Omental fat pad (tissue), 4 donors: ENCODE results near the gene PKD2. TPM values are rescaled to one million over a fixed set of nuclear protein-coding genes. Genes with fewer than 3 reads are reported as not detected.

ENCODE experiments used
- ATAC-seq: fragments of 150-250 bp; one replicate; pipeline ENCODE4 v1.9.1; 2016; ENCODE audit warnings: mild to moderate bottlenecking, moderate library complexity; ENCODE audit not compliant: low FRiP score
- DNase-seq: peaks from one replicate; pipeline ENCODE4 v3.0.0-alpha.2; 2019; ENCODE audit warnings: low spot score
- total RNA-seq, 4 donors: library from RNA; depleted of rRNA; stranded (reverse); fragments of >200 nt; gene quantifications; one replicate each; pipeline ENCODE4 v1.1.0, GENCODE V29; 2016
- TF ChIP-seq, protein P1 (sequence below), 3 donors: fragments of 450-650 bp; IDR thresholded peaks; one replicate each; pipeline ENCODE4 v1.5.1; 2016 to 2017; ENCODE audit warnings: antibody characterized with exemption in 3 of 3, mild to moderate bottlenecking in 3 of 3, moderate library complexity in 2 of 3

Gene PKD2
- total RNA-seq, 4 donors from 2014 or later: 66.5 to 130 (median 88.6) TPM

DNA sequence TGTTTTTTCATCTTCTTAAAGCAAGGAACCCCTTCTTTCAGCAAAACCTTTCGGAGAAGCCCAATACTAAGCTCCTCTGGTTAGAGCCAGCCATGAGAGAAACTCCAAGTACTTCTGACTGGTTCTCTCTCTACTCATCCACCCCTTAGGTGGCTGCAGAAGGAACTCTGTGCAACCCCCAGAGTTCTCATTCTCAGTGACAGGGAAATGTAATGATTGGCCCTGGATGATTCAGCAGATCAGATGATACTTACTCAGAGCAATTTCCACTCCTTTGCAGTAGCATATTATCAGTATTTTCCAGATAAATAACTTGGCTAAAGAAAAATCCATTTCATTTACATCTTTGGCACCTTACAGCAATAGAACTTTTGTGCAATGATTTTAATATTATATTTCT lies 28.8 kb upstream of the PKD2 start:
- ATAC-seq (no peak), DNase-seq (no peak)
- TF ChIP-seq, protein P1, sequence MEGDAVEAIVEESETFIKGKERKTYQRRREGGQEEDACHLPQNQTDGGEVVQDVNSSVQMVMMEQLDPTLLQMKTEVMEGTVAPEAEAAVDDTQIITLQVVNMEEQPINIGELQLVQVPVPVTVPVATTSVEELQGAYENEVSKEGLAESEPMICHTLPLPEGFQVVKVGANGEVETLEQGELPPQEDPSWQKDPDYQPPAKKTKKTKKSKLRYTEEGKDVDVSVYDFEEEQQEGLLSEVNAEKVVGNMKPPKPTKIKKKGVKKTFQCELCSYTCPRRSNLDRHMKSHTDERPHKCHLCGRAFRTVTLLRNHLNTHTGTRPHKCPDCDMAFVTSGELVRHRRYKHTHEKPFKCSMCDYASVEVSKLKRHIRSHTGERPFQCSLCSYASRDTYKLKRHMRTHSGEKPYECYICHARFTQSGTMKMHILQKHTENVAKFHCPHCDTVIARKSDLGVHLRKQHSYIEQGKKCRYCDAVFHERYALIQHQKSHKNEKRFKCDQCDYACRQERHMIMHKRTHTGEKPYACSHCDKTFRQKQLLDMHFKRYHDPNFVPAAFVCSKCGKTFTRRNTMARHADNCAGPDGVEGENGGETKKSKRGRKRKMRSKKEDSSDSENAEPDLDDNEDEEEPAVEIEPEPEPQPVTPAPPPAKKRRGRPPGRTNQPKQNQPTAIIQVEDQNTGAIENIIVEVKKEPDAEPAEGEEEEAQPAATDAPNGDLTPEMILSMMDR (IDR thresholded peaks at IDR 0.05): no peak

DNA sequence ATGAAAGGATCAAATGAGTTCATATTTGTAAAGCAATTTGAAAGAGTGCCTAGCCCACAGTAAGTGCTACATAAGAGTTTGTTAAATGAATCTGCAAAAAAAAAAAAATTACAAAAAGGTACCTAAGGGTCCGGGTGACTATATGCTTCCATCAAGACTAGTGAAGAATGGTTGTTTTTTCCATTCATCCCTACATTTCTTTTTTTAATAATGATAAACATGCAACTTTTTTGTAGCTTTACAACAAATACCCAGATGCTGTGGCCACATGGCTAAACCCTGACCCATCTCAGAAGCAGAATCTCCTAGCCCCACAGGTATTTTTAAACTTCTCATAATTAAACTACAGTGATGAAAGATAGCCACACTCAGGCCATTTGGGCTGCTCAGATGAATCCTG lies 27.6 kb upstream of the PKD2 start:
- DNase-seq (no peak), ATAC-seq (no peak)
- TF ChIP-seq, protein P1 (IDR thresholded peaks at IDR 0.05): no peak

DNA sequence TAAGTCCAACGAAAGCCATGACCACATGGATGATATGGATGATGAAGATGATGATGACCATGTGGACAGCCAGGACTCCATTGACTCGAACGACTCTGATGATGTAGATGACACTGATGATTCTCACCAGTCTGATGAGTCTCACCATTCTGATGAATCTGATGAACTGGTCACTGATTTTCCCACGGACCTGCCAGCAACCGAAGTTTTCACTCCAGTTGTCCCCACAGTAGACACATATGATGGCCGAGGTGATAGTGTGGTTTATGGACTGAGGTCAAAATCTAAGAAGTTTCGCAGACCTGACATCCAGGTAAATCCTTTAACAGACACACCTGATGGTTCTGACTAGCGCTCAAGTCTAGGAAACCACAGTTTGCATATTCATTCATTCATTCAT lies 25.9 kb upstream of the PKD2 start:
- TF ChIP-seq, protein P1 (IDR thresholded peaks at IDR 0.05): no peak
- no peak for DNase-seq
- no peak for ATAC-seq

DNA sequence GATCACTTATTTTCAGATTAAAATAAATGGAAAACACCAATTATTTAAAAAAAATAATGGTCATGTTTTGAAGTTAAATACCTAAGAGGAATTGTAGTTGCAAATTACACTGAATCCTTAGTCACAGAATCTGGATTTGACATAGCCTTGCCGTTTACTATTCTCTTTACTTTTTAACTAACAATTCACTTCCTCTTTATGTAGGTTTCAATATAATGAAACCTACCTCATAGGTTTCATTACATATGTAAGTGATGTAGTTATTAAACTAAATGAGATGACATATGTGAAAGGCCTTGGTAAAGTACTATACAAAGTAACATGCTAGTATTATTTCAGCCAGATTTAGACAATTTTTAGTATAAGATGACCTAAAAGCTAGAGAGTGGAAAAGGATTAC lies 25.4 kb upstream of the PKD2 start:
- TF ChIP-seq, protein P1 (IDR thresholded peaks at IDR 0.05): no peak
- DNase-seq (no peak), ATAC-seq (no peak)

DNA sequence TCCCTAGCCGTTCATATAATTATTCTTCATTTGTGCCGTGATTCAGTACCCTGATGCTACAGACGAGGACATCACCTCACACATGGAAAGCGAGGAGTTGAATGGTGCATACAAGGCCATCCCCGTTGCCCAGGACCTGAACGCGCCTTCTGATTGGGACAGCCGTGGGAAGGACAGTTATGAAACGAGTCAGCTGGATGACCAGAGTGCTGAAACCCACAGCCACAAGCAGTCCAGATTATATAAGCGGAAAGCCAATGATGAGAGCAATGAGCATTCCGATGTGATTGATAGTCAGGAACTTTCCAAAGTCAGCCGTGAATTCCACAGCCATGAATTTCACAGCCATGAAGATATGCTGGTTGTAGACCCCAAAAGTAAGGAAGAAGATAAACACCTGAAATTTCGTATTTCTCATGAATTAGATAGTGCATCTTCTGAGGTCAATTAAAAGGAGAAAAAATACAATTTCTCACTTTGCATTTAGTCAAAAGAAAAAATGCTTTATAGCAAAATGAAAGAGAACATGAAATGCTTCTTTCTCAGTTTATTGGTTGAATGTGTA lies 24.9 kb upstream of the PKD2 start:
- TF ChIP-seq, protein P1 (IDR thresholded peaks at IDR 0.05): no peak
- ATAC-seq: no peak
- no peak for DNase-seq

DNA sequence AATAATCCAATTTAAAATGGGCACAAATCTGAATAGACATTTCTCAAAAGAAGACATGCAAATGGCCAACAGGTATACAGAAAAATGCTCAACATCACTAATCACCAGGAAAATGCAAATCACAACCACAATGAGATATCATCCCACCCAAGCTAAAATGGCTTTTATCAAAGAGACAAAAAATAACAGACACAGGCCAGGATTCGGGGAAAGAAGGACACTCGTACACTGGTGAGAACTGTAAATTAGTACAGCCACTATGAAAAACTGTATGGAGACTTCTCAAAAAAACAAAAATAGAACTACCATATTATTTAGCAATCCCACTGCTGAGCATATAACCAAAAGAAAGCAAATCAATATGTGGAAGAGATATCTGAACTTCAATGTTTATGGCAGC lies 23.4 kb upstream of the PKD2 start:
- TF ChIP-seq, protein P1 (IDR thresholded peaks at IDR 0.05): no peak
- no peak for DNase-seq
- no peak for ATAC-seq

DNA sequence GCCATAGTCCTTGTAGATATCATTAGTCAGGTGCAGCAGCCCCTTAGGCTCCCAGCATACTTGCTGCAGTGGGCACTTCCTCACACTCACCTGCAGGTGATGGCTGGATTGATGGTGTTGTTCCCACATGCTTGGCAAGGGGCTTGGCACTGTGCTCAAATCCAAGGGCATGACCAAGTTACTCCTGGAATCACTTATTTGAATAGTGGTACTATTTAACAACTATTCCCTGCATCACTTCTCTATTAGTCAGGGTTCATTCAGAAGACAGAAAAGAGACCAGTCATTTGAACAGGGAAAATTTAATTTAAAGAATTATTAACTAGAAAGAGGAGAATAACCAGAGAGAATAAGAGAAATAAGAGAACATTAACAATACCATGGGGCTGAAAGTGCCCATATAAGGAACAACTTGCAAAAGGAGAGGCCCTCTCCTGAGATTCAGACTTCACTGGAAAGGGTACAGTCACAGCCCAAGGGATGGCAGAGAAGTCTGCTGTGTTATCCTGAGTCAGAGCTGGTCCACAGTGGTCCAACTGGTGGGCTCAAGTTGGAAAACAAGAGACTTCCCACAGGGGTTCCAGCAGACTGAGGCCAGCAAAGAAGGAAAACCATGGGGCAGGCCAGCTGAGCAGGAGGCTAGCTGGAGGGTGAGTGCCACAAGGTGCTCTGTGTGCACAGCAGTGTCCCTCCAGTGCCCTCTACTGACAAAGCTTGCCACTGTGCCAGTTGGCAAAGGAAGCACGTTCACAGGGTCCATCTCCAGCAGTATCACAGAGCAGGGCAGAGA lies 22.1 kb upstream of the PKD2 start:
- no peak for ATAC-seq
- DNase-seq: no peak
- TF ChIP-seq, protein P1 (IDR thresholded peaks at IDR 0.05): no peak
